ENCODE measurements around the gene AHCYL1. TPM values are rescaled to one million over a fixed set of nuclear protein-coding genes. Genes with fewer than 3 reads are reported as not detected.

AHCYL1 gene
- total RNA-seq, 4 donors from 2014 or later, result 77.0 to 112 (median 87.2) TPM

- TF ChIP-seq, protein P1, sequence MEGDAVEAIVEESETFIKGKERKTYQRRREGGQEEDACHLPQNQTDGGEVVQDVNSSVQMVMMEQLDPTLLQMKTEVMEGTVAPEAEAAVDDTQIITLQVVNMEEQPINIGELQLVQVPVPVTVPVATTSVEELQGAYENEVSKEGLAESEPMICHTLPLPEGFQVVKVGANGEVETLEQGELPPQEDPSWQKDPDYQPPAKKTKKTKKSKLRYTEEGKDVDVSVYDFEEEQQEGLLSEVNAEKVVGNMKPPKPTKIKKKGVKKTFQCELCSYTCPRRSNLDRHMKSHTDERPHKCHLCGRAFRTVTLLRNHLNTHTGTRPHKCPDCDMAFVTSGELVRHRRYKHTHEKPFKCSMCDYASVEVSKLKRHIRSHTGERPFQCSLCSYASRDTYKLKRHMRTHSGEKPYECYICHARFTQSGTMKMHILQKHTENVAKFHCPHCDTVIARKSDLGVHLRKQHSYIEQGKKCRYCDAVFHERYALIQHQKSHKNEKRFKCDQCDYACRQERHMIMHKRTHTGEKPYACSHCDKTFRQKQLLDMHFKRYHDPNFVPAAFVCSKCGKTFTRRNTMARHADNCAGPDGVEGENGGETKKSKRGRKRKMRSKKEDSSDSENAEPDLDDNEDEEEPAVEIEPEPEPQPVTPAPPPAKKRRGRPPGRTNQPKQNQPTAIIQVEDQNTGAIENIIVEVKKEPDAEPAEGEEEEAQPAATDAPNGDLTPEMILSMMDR (IDR thresholded peaks at IDR 0.05; ENCODE audit: low read depth), result no peak
Measured at GRCh38 chr1:109976762-109977161, 7.8 kb upstream of the AHCYL1 start.

GRCh38 chr1:109977225-109977624 is 7.3 kb upstream of the AHCYL1 start:
- TF ChIP-seq, protein P1 (IDR thresholded peaks at IDR 0.05; ENCODE audit: low read depth), result no peak

GRCh38 chr1:109977657-109978378 is 6.7 kb upstream of the AHCYL1 start:
- TF ChIP-seq, protein P1 (IDR thresholded peaks at IDR 0.05; ENCODE audit: low read depth), result no peak

- TF ChIP-seq, protein P1 (IDR thresholded peaks at IDR 0.05; ENCODE audit: low read depth), result no peak
Measured at GRCh38 chr1:109978761-109979488, 5.6 kb upstream of the AHCYL1 start.

- TF ChIP-seq, protein P1 (IDR thresholded peaks at IDR 0.05; ENCODE audit: low read depth), result no peak
Measured at GRCh38 chr1:109979489-109980091, 5.0 kb upstream of the AHCYL1 start.

DNA sequence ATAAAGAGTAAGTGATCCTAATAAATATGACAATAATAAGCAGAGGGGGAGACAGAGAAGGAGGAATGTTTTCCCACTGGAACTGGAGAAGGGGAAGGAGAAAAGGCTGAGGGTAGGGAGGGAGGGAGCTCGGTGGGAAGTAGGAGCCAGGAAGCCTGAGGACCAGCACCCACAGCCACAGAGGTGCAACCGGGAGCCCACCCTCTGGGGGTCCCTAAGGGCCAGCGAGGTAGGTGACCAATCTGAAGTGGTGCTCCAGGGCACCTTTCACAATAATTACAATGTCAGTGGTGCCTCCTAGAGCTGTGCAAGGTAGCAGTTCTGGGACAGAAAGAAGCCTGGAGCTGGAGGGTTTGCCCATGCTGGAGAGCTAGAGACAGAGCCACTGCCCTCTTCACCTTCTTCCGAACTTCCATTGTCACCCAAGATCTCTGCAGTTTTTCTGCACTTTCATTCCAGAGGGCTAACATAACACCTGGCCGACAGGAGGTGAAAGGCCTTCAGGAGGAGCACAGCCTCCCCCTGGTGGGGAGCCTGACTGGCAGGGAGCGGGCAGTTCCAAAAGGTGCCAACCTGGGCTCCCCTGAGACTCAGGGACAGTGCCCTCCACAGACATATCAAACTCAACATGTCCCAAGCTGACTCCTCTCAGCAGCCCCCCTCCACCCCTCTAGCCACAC is 4.1 kb upstream of the AHCYL1 start:
- TF ChIP-seq, protein P1 (IDR thresholded peaks at IDR 0.05; ENCODE audit: low read depth), result no peak

DNA sequence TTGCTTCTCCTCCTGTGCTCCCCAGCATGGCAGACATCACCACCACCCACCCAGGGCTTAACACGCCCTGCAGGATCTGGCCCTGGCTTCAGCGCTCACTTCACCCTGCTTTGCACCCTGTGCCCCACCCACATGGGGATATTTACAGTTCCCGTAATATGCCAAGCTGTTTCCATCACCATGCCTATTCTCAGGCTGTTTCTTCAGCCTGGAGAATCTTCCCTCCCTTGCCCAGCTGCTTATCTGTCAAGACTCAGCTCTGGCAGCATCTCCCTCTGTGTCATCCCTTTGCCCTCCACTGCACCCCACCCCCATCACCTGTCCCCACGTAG is 3.6 kb upstream of the AHCYL1 start:
- TF ChIP-seq, protein P1 (IDR thresholded peaks at IDR 0.05; ENCODE audit: low read depth), result no peak

All from subcutaneous adipose tissue (tissue), 4 donors.